Lower leg skin (tissue), 3 donors: ENCODE measurements around the gene PFDN1.

Experiments used
- CTCF ChIP-seq, 3 donors: fragments of 450-650 bp; IDR thresholded peaks; one replicate each; pipeline ENCODE4 v1.5.1; 2016; ENCODE audit warnings: antibody characterized with exemption in 3 of 3, mild to moderate bottlenecking in 3 of 3, moderate library complexity in 2 of 3
- POLR2A ChIP-seq, 2 donors: fragments of 450-650 bp; IDR thresholded peaks; one replicate each; pipeline ENCODE4 v1.6.1; 2016 to 2017; ENCODE audit warnings: antibody characterized with exemption in 2 of 2, mild to moderate bottlenecking in 1 of 2, moderate library complexity in 1 of 2

DNA sequence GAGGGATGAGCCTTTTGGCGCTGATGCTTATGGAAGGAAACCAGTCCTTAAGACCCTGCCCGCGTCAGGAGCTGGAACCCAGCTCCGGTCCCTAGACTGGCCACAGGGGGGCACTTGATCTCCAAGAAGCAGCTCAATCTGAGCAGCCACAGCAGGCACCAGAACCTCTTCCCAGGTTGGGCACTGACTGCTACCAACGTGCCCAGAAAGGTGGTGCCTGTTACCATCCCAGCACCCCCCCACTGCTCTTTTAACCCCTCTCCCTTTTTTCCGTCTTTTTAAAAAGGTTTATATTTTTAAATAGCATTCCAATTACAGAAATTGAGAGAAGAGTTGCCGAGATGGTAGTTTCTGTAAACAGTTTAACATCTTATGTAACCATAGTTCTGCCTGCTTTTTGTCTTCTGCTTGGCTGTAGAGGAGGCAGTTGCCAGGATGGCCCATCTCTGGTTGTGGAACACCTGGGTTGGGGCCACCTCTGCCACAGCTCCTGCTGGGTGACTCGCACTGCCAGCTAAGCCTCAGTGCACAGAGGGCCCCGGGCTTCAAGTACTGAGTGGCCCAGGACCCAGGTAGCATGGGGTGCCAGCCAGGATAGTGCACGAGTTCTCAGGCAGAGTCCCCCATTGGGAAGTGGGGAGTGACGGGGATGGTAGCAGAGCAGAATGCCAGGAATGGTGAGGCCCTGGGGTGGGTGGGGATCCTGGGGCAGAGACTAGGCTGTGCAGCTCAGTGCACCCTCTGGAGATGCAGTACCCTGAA lies 62.8 kb downstream of the PFDN1 start:
- TF ChIP-seq CTCF (IDR thresholded peaks at IDR 0.05) = no peak
- no peak for TF ChIP-seq POLR2A (IDR thresholded peaks at IDR 0.05)
